B cell (primary cell): ENCODE results near the gene ZDHHC7. TPM values are rescaled to one million over a fixed set of nuclear protein-coding genes. Genes with fewer than 3 reads are reported as not detected.

Experiments used
- ATAC-seq: fragments of 200-7000 bp; cut with Tn5 transposase; one replicate; pipeline ENCODE4 v1.10.0; 2021; ENCODE audit warnings: low read depth, mild to moderate bottlenecking, moderate number of reproducible peaks, moderate library complexity
- CTCF ChIA-PET: fragments of 350-600 bp; sonication (Branson Sonifier 250); formaldehyde crosslinking; loops from one replicate; lab custom pipeline; 2021; ENCODE audit warnings: antibody characterized with exemption, inconsistent platforms; lab: Charles Lee
- POLR2A ChIA-PET: fragments of 350-600 bp; sonication (Branson Sonifier 250); formaldehyde crosslinking; loops from one replicate; lab custom pipeline; 2021; ENCODE audit warnings: antibody characterized with exemption; lab: Charles Lee
- DNase-seq: peaks from one replicate; pipeline ENCODE4 v3.0.0; 2013
- H2AFZ ChIP-seq: 2 replicates; pipeline ENCODE4 v1.6.1; 2012; ENCODE audit warnings: mild to moderate bottlenecking, low read depth, low read length; ENCODE audit not compliant: insufficient read depth, poor library complexity, severe bottlenecking
- H3K27ac ChIP-seq, 2 donors: 1 replicate in 1 of 2; 2 replicates in 1 of 2; pipeline ENCODE4 v1.5.1; 2012 to 2013; ENCODE audit warnings: low read length in 2 of 2, mild to moderate bottlenecking in 2 of 2, moderate library complexity in 1 of 2
- H3K27me3 ChIP-seq, 4 experiments: fragments of 200-600 bp in 1 of 4; sonication (generic) in 1 of 4; replicated peaks in 1 of 4; 1 replicate in 2 of 4; 2 replicates in 2 of 4; pipeline versions ENCODE4 v1.6.1 to v1.7.0; 2013 to 2016; ENCODE audit warnings: low read length in 3 of 4, mild to moderate bottlenecking in 2 of 4, mixed read lengths in 1 of 4, moderate library complexity in 1 of 4; ENCODE audit not compliant: insufficient read depth in 4 of 4, control insufficient read depth in 3 of 4; ENCODE audit errors: control extremely low read depth in 1 of 4
- H3K36me3 ChIP-seq, 2 experiments: replicated peaks in 1 of 2; 1 replicate in 1 of 2; 2 replicates in 1 of 2; pipeline versions ENCODE4 v1.6.1 to v1.7.1; 2013; ENCODE audit warnings: low read length in 1 of 2; ENCODE audit not compliant: insufficient read depth in 2 of 2, control insufficient read depth in 1 of 2; ENCODE audit errors: control extremely low read depth in 1 of 2, extremely low read depth in 1 of 2
- H3K4me1 ChIP-seq, 2 donors: fragments of 200-600 bp in 1 of 2; sonication (generic) in 1 of 2; 1 replicate in 1 of 2; 2 replicates in 1 of 2; pipeline versions ENCODE4 v1.5.1 to v1.6.1; 2013 to 2017; ENCODE audit warnings: low read length in 2 of 2; ENCODE audit not compliant: control insufficient read depth in 2 of 2, insufficient read depth in 2 of 2
- H3K4me2 ChIP-seq: replicated peaks from 2 replicates; pipeline ENCODE3; 2012; ENCODE audit warnings: mild to moderate bottlenecking, low read depth, low read length; ENCODE audit not compliant: poor library complexity, severe bottlenecking
- H3K4me3 ChIP-seq, 5 experiments: fragments of 200-600 bp in 1 of 5; sonication (generic) in 1 of 5; 1 replicate in 3 of 5; 2 replicates in 2 of 5; pipeline versions ENCODE4 v1.5.1 to v1.7.0; 2011 to 2016; ENCODE audit warnings: low read length in 4 of 5, mild to moderate bottlenecking in 4 of 5, low read depth in 2 of 5, control low read depth in 1 of 5, moderate library complexity in 1 of 5; ENCODE audit not compliant: insufficient read depth in 1 of 5; ENCODE audit errors: control extremely low read depth in 1 of 5, extremely low read depth in 1 of 5
- H3K79me2 ChIP-seq: fragments of 200-600 bp; sonication (generic); one replicate; pipeline ENCODE4 v1.6.0; 2016; ENCODE audit warnings: low read length; ENCODE audit not compliant: control insufficient read depth, insufficient read depth
- H3K9ac ChIP-seq: fragments of 200-600 bp; sonication (generic); 2 replicates; pipeline ENCODE4 v1.6.1; 2017; ENCODE audit warnings: mild to moderate bottlenecking, low read length, moderate library complexity
- H3K9me3 ChIP-seq, 3 donors: one replicate each; pipeline versions ENCODE4 v1.6.1 to v1.7.1; 2013; ENCODE audit warnings: low read length in 2 of 3; ENCODE audit not compliant: control insufficient read depth in 2 of 3, insufficient read depth in 1 of 3; ENCODE audit errors: control extremely low read depth in 1 of 3
- H4K20me1 ChIP-seq: 2 replicates; pipeline ENCODE4 v1.6.0; 2012; ENCODE audit warnings: mild to moderate bottlenecking, low read length; ENCODE audit not compliant: insufficient read depth, control insufficient read depth, poor library complexity, severe bottlenecking
- H3K27ac Mint-ChIP-seq: one replicate; pipeline ENCODE4 v1.8.0; 2021; ENCODE audit warnings: mixed read lengths
- H3K27me3 Mint-ChIP-seq: one replicate; pipeline ENCODE4 v1.8.0; 2021; ENCODE audit warnings: mixed read lengths
- H3K4me1 Mint-ChIP-seq: one replicate; pipeline ENCODE4 v1.8.0; 2021; ENCODE audit warnings: mixed read lengths
- H3K4me3 Mint-ChIP-seq: one replicate; pipeline ENCODE4 v1.8.0; 2021; ENCODE audit warnings: mixed read lengths
- H3K9me3 Mint-ChIP-seq: one replicate; pipeline ENCODE4 v1.8.0; 2022; ENCODE audit warnings: mixed read lengths; ENCODE audit not compliant: insufficient read depth
- CTCF ChIP-seq: fragments of 200-600 bp; IDR thresholded peaks from one replicate; pipeline ENCODE4 v1.8.0; 2022; ENCODE audit warnings: antibody characterized with exemption, mild to moderate bottlenecking
- EZH2 ChIP-seq: IDR thresholded peaks from 2 replicates; pipeline ENCODE4 v1.6.1; 2012; ENCODE audit warnings: borderline replicate concordance, low read depth, mild to moderate bottlenecking, moderate library complexity, low read length; ENCODE audit not compliant: insufficient read depth, poor library complexity, severe bottlenecking
- WGBS: methylation state at CpG from one replicate; pipeline ENCODE4 v1.1.5; 2013; ENCODE audit warnings: missing lambda C conversion rate; ENCODE audit not compliant: insufficient coverage; 5-methylcytosine and 5-hydroxymethylcytosine counted together
- intact Hi-C: fragments of 100-400 bp; cut with micrococcal nuclease; formaldehyde crosslinking; loops from one replicate; pipeline ENCODE4 v1.10.0; 2022
- polyA plus RNA-seq: library from polyadenylated mRNA; depleted of rRNA; stranded (reverse); fragments of >200 nt; gene quantifications from 2 replicates; pipeline ENCODE4 v1.2.3, GENCODE V29; 2012
- total RNA-seq, 2 donors: library from RNA; stranded (reverse); fragments of 120-200 nt in 1 of 2; gene quantifications; 1 replicate in 1 of 2; 2 replicates in 1 of 2; pipeline versions ENCODE4 v1.2.3 to v1.2.4, GENCODE V29; 2013 to 2022

The ZDHHC7 gene
- total and polyA plus RNA-seq, 2 donors (not counting 1 experiment from before 2014, with no cell fraction given) = 25.2 to 36.1 TPM

GRCh38 chr16:84925773-84926372 is 85.5 kb downstream of the ZDHHC7 start:
- Histone ChIP-seq H3K9ac (no peak overlapping the region), H3K4me1 (no peaks in the 10 kb centered on the region), H3K79me2 (no peaks in the 10 kb centered on the region), H3K4me3 (no peak overlapping the region), H3K4me2 (no peak overlapping the region), H4K20me1 (no peaks in the 10 kb centered on the region), H3K27ac (no peak overlapping the region), H3K27me3 (no peaks in the 10 kb centered on the region), H3K9me3 (peaks cover 0 to 10% (median 0%) of the 10 kb centered on the region in 3 donors), H2AFZ (no peak overlapping the region), H3K36me3 (no peaks in the 10 kb centered on the region)
- intact Hi-C loops = loop anchor here (1.0 kb wide), 1 partner anchor 26 kb away; no protein-coding TSS in a partner anchor
- DNase-seq = no peak
- Mint-ChIP-seq H3K27me3 (peaks cover 3% of the 10 kb centered on the region), H3K4me3 (no peak overlapping the region), H3K4me1 (peaks cover 1% of the 10 kb centered on the region), H3K9me3 (no peaks in the 10 kb centered on the region), H3K27ac (no peak overlapping the region)
- TF ChIP-seq EZH2 (no peak), CTCF (no peak)
- ChIA-PET CTCF (interaction anchor here (1.6 to 3.3 kb wide), 6 partner anchors 9 to 161 kb away, joined by 3 to 22 read pairs (median 10); no protein-coding TSS in a partner anchor), POLR2A (no interaction called here)
- no peak for ATAC-seq
- 86% methylated on average over 15 of the region's 19 CpGs for WGBS

GRCh38 chr16:84925092-84925772 is 86.1 kb downstream of the ZDHHC7 start:
- H3K79me2 ChIP-seq = no peaks in the 10 kb centered on the region
- no peak overlapping the region for H3K27ac ChIP-seq
- no peak overlapping the region for H3K4me3 Mint-ChIP-seq
- H3K27ac Mint-ChIP-seq = no peak overlapping the region
- WGBS = 39% methylated on average over 10 of the region's 11 CpGs
- peak; percentile 66 for DNase-seq
- no peaks in the 10 kb centered on the region for H3K4me1 ChIP-seq
- H3K9me3 Mint-ChIP-seq = no peaks in the 10 kb centered on the region
- no peaks in the 10 kb centered on the region for H4K20me1 ChIP-seq
- H3K9ac ChIP-seq = no peak overlapping the region
- ChIA-PET POLR2A (no interaction called here), CTCF (interaction anchor here (0.8 to 3.3 kb wide), 9 partner anchors 9 to 166 kb away, joined by 3 to 22 read pairs (median 7); no protein-coding TSS in a partner anchor)
- intact Hi-C loops = loop anchor here (1.0 kb wide), 1 partner anchor 27 kb away; no protein-coding TSS in a partner anchor
- ATAC-seq = peak; percentile 53
- H3K4me3 ChIP-seq = no peak overlapping the region
- peaks cover 0 to 4% (median 0%) of the 10 kb centered on the region in 3 donors for H3K9me3 ChIP-seq
- H3K27me3 Mint-ChIP-seq = peaks cover 8% of the 10 kb centered on the region
- H3K4me2 ChIP-seq = no peak overlapping the region
- no peaks in the 10 kb centered on the region for H3K27me3 ChIP-seq
- peaks cover 1% of the 10 kb centered on the region for H3K4me1 Mint-ChIP-seq
- H2AFZ ChIP-seq = no peak overlapping the region
- TF ChIP-seq CTCF = peak; percentile 81
- no peak for TF ChIP-seq EZH2
- no peaks in the 10 kb centered on the region for H3K36me3 ChIP-seq
